Measurements from ENCODE around the gene MYL7. TPM values are rescaled to one million over a fixed set of nuclear protein-coding genes. Genes with fewer than 3 reads are reported as not detected.

MYL7 gene
- total RNA-seq, 1 donor from 2014 or later = 1.6 TPM

DNA sequence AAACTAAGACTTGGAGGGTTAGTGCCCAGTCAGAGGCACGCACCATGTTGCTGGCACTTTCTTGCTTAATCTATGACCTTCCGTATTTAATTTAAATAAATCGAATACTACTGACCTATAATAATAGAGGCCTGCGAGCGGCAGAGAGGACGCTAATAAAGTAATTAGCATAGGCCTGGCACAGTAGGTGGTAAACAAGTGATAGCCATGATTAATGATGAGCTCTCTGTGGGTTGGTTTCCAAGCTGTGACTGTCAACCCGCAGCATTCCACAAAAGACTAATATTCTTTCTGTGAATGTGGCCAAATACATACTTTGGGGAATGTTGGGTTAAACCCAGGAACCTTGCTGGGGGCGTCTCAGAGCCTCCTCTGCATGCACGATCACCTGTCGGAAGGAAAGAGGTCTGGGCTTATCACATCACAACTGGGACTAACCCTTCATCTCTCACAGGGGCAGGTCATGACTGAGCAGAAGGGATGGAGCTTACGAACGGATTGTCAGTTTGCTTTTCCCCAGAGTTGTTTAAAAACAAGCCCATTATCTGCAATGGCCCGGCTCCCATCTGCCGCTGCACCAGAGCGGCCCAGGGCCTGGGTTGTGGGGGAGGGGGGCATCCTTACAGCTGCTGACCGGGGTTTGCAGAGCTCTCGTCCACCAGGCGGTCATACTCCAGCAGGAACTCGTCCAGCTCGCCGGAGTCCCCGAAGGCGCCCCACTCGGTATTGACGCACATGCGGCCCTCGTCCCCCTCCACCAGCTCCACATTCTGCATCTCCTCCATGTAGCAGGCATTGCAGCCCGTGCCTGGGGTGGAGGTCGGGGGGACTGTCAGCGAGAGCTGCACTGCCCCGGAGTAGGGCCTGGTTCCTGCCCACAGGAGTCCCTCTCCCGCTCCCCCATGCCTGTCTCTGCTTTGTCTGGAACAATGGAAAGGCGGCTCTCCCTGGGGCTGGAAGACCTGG, 6.2 kb upstream of the MYL7 start:
- H3K4me1 Mint-ChIP-seq (ENCODE audit: unreplicated experiment) = peaks cover 19% of the 10 kb centered on the region
- no peaks in the 10 kb centered on the region for H3K36me3 Mint-ChIP-seq
- no peaks in the 10 kb centered on the region for H3K9me3 Mint-ChIP-seq
- peaks cover 21% of the 10 kb centered on the region for H3K27me3 Mint-ChIP-seq
- TF ChIP-seq, protein P1, sequence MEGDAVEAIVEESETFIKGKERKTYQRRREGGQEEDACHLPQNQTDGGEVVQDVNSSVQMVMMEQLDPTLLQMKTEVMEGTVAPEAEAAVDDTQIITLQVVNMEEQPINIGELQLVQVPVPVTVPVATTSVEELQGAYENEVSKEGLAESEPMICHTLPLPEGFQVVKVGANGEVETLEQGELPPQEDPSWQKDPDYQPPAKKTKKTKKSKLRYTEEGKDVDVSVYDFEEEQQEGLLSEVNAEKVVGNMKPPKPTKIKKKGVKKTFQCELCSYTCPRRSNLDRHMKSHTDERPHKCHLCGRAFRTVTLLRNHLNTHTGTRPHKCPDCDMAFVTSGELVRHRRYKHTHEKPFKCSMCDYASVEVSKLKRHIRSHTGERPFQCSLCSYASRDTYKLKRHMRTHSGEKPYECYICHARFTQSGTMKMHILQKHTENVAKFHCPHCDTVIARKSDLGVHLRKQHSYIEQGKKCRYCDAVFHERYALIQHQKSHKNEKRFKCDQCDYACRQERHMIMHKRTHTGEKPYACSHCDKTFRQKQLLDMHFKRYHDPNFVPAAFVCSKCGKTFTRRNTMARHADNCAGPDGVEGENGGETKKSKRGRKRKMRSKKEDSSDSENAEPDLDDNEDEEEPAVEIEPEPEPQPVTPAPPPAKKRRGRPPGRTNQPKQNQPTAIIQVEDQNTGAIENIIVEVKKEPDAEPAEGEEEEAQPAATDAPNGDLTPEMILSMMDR (conservative IDR thresholded peaks at IDR 0.05) = no peak
- H3K4me3 Mint-ChIP-seq = peak overlapping the region; percentile 52
- peak overlapping the region; percentile 61 for H3K27ac Mint-ChIP-seq
- DNase-seq (ENCODE audit: extremely low spot score, unreplicated experiment) = peak; percentile 65

DNA sequence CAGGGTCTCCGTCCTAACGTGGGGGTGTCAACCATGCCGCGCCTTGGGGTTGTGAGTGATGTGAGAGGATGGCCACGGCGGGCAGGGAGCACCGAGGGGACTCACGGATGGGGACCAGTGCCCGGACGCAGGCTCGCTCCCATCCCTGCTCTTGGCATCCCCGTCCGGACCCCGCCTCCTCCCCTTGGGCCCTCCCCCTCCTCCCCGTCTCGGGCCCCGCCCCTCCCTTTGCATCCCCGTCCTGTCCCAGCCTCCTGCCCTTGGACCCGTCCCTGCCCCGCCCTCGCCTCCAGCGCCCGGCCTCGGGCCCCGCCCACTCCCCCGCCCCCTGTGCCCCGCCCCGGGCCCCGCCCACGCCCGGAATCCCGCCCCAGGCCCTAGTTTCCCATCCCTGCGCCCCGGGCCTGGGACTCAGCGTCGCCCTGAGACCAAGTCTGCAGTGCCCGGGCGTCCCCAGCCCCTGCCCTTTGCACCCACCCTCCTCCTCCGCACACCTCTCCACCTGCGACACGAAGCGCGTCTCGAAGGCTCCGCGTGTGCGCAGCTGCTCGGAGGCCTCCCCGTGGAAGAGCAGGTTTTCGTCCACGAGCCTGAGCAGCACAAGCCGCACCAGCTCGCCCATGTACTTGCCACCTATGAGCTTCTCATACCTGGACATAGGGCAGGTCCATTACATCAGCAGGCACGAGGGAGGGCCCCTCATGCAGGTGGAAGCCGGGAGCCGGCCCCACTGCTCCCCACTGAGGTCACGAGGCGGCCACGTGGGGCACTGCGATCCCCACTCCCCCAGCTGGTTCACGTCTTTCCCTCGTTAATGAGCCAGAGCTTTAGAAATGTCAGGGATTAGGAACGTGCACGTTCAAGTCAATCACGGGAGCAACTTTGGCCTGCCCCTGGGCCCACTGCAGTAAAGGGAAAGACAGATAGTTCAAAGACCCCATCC, 5.1 kb upstream of the MYL7 start:
- peak; percentile 82 for DNase-seq (ENCODE audit: extremely low spot score, unreplicated experiment)
- H3K4me1 Mint-ChIP-seq (ENCODE audit: unreplicated experiment) = peaks cover 19% of the 10 kb centered on the region

DNA sequence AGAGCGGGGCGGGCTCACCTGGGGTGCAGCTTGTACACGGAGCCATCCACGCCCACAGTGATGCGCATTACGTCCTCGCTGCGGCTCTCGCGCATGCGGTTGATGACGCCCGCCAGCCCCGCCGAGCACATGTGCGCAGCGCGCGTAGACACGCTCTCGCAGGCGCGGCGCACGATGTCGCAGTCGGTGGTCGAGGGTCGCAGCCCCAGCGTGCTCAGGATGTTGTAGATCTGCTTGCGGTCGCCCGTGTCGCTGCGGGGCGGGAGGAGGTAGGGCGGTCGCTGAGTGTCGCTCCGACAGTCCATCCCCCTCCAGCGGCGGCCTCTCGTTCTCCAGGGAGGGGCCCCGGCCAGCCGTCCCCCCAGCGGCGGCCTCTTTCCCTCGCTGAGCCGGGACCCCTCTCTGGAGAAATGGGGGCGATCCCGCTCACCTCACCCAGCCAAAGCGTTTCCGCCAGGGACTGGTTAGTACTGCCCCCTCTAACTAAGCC, 4.4 kb upstream of the MYL7 start:
- no peaks in the 10 kb centered on the region for H3K36me3 Mint-ChIP-seq
- H3K4me3 Mint-ChIP-seq = peak overlapping the region; percentile 72
- no peak for DNase-seq (ENCODE audit: extremely low spot score, unreplicated experiment)
- peaks cover 15% of the 10 kb centered on the region for H3K4me1 Mint-ChIP-seq (ENCODE audit: unreplicated experiment)
- H3K27ac Mint-ChIP-seq = no peak overlapping the region
- peaks cover 21% of the 10 kb centered on the region for H3K27me3 Mint-ChIP-seq
- TF ChIP-seq, protein P1 (conservative IDR thresholded peaks at IDR 0.05) = no peak
- no peaks in the 10 kb centered on the region for H3K9me3 Mint-ChIP-seq

More for the DNA sequence above, 5.1 kb upstream of the MYL7 start:
- H3K4me3 Mint-ChIP-seq = peak overlapping the region; percentile 72
- no peaks in the 10 kb centered on the region for H3K36me3 Mint-ChIP-seq
- TF ChIP-seq, protein P1 (conservative IDR thresholded peaks at IDR 0.05) = no peak
- H3K27ac Mint-ChIP-seq = no peak overlapping the region
- no peaks in the 10 kb centered on the region for H3K9me3 Mint-ChIP-seq
- peaks cover 21% of the 10 kb centered on the region for H3K27me3 Mint-ChIP-seq

DNA sequence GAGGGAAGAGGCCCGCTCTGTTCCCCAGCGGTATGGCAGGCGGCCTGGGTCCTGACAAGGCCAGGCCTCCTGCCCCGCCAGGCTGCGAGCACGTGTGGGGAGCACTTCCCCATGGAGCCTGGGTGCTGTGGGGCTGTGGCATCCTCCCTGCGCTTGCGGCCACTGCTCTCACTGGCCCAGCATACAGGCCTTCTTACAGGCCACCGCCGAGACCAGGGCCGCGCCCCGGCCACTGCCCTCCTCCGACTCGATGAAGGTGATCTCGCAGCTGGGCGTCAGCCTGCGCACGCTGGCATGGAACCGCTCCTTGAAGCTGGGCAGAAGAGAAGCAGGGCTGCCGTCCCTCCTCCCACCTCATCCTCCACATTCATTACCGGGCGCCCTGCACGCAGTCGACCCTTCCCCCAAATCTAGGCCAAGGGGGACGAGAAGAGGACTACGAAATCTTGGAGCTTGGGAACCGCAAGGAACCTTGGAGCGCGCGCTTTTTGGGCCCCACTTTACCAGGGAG, 3.9 kb upstream of the MYL7 start:
- Mint-ChIP-seq H3K27me3 (peaks cover 21% of the 10 kb centered on the region), H3K4me1 (ENCODE audit: unreplicated experiment) (peaks cover 11% of the 10 kb centered on the region), H3K9me3 (no peaks in the 10 kb centered on the region), H3K36me3 (no peaks in the 10 kb centered on the region), H3K4me3 (no peak overlapping the region), H3K27ac (no peak overlapping the region)
- TF ChIP-seq, protein P1 (conservative IDR thresholded peaks at IDR 0.05) = no peak
- DNase-seq (ENCODE audit: extremely low spot score, unreplicated experiment) = no peak

DNA sequence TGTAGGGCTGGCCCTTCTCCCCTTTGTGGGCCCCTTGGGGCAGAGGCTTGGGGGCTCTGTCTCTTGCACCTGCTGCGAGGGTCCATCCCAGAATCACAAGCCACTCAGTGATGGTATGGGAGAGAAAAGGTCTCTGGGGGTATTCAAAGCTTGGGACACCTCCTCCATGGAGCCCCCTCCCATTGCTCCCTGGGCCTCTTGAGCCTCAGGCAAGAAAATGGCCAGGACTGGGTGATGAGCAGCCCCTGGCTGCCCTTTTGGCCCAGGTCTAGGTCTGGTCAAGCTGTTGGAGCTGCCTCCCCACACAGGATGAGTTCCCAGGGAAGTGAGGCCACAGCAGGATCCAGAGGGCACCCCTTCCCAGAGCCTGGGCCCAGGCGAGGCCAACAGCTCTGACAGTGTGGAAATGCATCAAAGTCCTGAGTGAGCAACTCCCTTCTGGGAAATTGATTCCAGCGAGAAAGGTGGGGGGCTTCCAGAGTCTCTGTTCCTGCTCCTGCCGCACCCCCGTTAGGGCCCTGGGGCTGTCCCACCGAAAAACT, 3.4 kb upstream of the MYL7 start:
- no peaks in the 10 kb centered on the region for H3K9me3 Mint-ChIP-seq
- TF ChIP-seq, protein P1 (conservative IDR thresholded peaks at IDR 0.05) = no peak
- H3K27me3 Mint-ChIP-seq = peaks cover 21% of the 10 kb centered on the region
- H3K4me1 Mint-ChIP-seq (ENCODE audit: unreplicated experiment) = peaks cover 11% of the 10 kb centered on the region
- H3K27ac Mint-ChIP-seq = no peak overlapping the region
- no peaks in the 10 kb centered on the region for H3K36me3 Mint-ChIP-seq
- H3K4me3 Mint-ChIP-seq = no peak overlapping the region
- no peak for DNase-seq (ENCODE audit: extremely low spot score, unreplicated experiment)

All from type B pancreatic cell (in vitro differentiated cells).